DOHH2 (cell line): ENCODE results near the gene PER1.
A peak's percentile ranks its signal among the peaks of the same experiment; 100 is the strongest.

ENCODE experiments used
- H3F3A ChIP-seq: fragments of 200-600 bp; sonication (generic), shearing (Covaris generic); 2 replicates; pipeline ENCODE4 v1.6.0; 2016; ENCODE audit warnings: antibody characterized with exemption, mild to moderate bottlenecking; ENCODE audit not compliant: control insufficient read depth, insufficient read depth
- H3K27ac ChIP-seq: fragments of 200-600 bp; sonication (generic); 2 replicates; pipeline ENCODE4 v1.5.1; 2014; ENCODE audit warnings: low read depth, mild to moderate bottlenecking, low read length, moderate library complexity
- H3K27me3 ChIP-seq: fragments of 200-600 bp; sonication (generic); 2 replicates; pipeline ENCODE4 v1.6.1; 2014; ENCODE audit warnings: mild to moderate bottlenecking, low read length, mixed read lengths; ENCODE audit not compliant: control insufficient read depth
- H3K36me3 ChIP-seq: fragments of 200-600 bp; sonication (generic); 2 replicates; pipeline ENCODE4 v1.6.1; 2014; ENCODE audit warnings: mild to moderate bottlenecking, low read length, moderate library complexity, mixed read lengths; ENCODE audit not compliant: control insufficient read depth
- H3K4me1 ChIP-seq: fragments of 200-600 bp; sonication (generic); 2 replicates; pipeline ENCODE4 v1.6.1; 2014; ENCODE audit warnings: mild to moderate bottlenecking, low read length, mixed read lengths; ENCODE audit not compliant: control insufficient read depth
- H3K4me2 ChIP-seq: fragments of 200-600 bp; sonication (generic); 2 replicates; pipeline ENCODE4 v1.6.0; 2014; ENCODE audit warnings: mild to moderate bottlenecking, low read length, moderate library complexity
- H3K4me3 ChIP-seq: fragments of 200-600 bp; sonication (generic); 2 replicates; pipeline ENCODE4 v1.5.1; 2014; ENCODE audit warnings: mild to moderate bottlenecking, low read length, mixed read lengths
- H3K79me2 ChIP-seq: fragments of 200-600 bp; sonication (generic); 2 replicates; pipeline ENCODE4 v1.6.1; 2014; ENCODE audit warnings: mild to moderate bottlenecking, low read length, mixed read lengths; ENCODE audit not compliant: control insufficient read depth
- H3K9me2 ChIP-seq: fragments of 200-600 bp; sonication (generic); replicated peaks from 2 replicates; pipeline ENCODE4 v1.6.1; 2014; ENCODE audit warnings: mild to moderate bottlenecking, low read length, mixed read lengths; ENCODE audit not compliant: control insufficient read depth
- H3K9me3 ChIP-seq: fragments of 200-600 bp; sonication (generic); 2 replicates; pipeline ENCODE4 v1.6.1; 2014; ENCODE audit warnings: antibody characterized with exemption, low read length, mixed read lengths; ENCODE audit not compliant: control insufficient read depth, insufficient read depth
- H4K20me1 ChIP-seq: fragments of 200-600 bp; sonication (generic); 2 replicates; pipeline ENCODE4 v1.6.0; 2014; ENCODE audit warnings: low read depth, mild to moderate bottlenecking, antibody characterized with exemption, low read length, moderate library complexity; ENCODE audit not compliant: control insufficient read depth, insufficient read depth
- CTCF ChIP-seq: fragments of 200-600 bp; sonication (generic); IDR thresholded peaks from one replicate; pipeline ENCODE4 v1.5.1; 2014; ENCODE audit warnings: antibody characterized with exemption, mild to moderate bottlenecking, low read depth, low read length; ENCODE audit not compliant: poor library complexity, severe bottlenecking
- EZH2phosphoT487 ChIP-seq: fragments of 200-600 bp; sonication (generic); IDR thresholded peaks from 2 replicates; pipeline ENCODE4 v1.6.1; 2017; ENCODE audit warnings: borderline replicate concordance, mild to moderate bottlenecking, antibody characterized with exemption, low read length, moderate library complexity, mixed read lengths

PER1 gene

GRCh38 chr17:8188263-8188839 is 36.1 kb upstream of the PER1 start:
- no peak for TF ChIP-seq EZH2phosphoT487
- TF ChIP-seq CTCF, result no peak
- Histone ChIP-seq H3K27ac (peak overlapping the region; percentile 84), H3K9me2 (no peaks in the 10 kb centered on the region), H3F3A (peaks cover 26% of the 10 kb centered on the region), H3K4me2 (peak overlapping the region; percentile 86), H3K36me3 (no peaks in the 10 kb centered on the region; the same call in 1 of the 2 replicates), H4K20me1 (0 out of 2 replicates have a peak, but pooled peaks cover 6% of the 10 kb centered on the region), H3K79me2 (peaks cover 21% of the 10 kb centered on the region), H3K9me3 (no peaks in the 10 kb centered on the region), H3K4me1 (peaks cover 49% of the 10 kb centered on the region), H3K4me3 (peak overlapping the region; percentile 95), H3K27me3 (0 out of 2 replicates have a peak, but pooled peaks cover 2% of the 10 kb centered on the region)

GRCh38 chr17:8187517-8188262 is 35.5 kb upstream of the PER1 start:
- H3K36me3 ChIP-seq, result no peaks in the 10 kb centered on the region; the same call in 1 of the 2 replicates
- H3K27ac ChIP-seq, result peak overlapping the region; percentile 84
- H3K79me2 ChIP-seq, result peaks cover 21% of the 10 kb centered on the region
- peak overlapping the region; percentile 86 for H3K4me2 ChIP-seq
- no peaks in the 10 kb centered on the region for H3K9me2 ChIP-seq
- peaks cover 32% of the 10 kb centered on the region for H3F3A ChIP-seq
- peak overlapping the region; percentile 95 for H3K4me3 ChIP-seq
- H3K27me3 ChIP-seq, result 0 out of 2 replicates have a peak, but pooled peaks cover 6% of the 10 kb centered on the region
- 0 out of 2 replicates have a peak, but pooled peaks cover 6% of the 10 kb centered on the region for H4K20me1 ChIP-seq
- H3K4me1 ChIP-seq, result peaks cover 47% of the 10 kb centered on the region
- no peak for TF ChIP-seq EZH2phosphoT487
- TF ChIP-seq CTCF, result no peak
- no peaks in the 10 kb centered on the region for H3K9me3 ChIP-seq

- Histone ChIP-seq H4K20me1 (0 out of 2 replicates have a peak, but pooled peaks cover 6% of the 10 kb centered on the region), H3K36me3 (no peaks in the 10 kb centered on the region; the same call in 1 of the 2 replicates), H3K4me3 (peak overlapping the region; percentile 95), H3K27ac (peak overlapping the region; percentile 84), H3K4me1 (peaks cover 40% of the 10 kb centered on the region), H3K9me2 (no peaks in the 10 kb centered on the region), H3K9me3 (no peaks in the 10 kb centered on the region), H3K27me3 (0 out of 2 replicates have a peak, but pooled peaks cover 6% of the 10 kb centered on the region), H3F3A (peaks cover 32% of the 10 kb centered on the region), H3K79me2 (peaks cover 21% of the 10 kb centered on the region), H3K4me2 (peak overlapping the region; percentile 86)
- TF ChIP-seq EZH2phosphoT487 (no peak), CTCF (no peak)
Measured at GRCh38 chr17:8186787-8187516, 34.7 kb upstream of the PER1 start.
